ENCODE data around the gene CMSS1. TPM values are rescaled to one million over a fixed set of nuclear protein-coding genes. Genes with fewer than 3 reads are reported as not detected.
"Not testable (repeated sequence)": the region's sequence is repeated elsewhere in the genome, so short reads cannot be mapped to it uniquely, and the experiment has no call there.

Gene CMSS1
- total RNA-seq, 6 experiments from 2014 or later: 10.1 to 14.6 (median 11.6) TPM

DNA sequence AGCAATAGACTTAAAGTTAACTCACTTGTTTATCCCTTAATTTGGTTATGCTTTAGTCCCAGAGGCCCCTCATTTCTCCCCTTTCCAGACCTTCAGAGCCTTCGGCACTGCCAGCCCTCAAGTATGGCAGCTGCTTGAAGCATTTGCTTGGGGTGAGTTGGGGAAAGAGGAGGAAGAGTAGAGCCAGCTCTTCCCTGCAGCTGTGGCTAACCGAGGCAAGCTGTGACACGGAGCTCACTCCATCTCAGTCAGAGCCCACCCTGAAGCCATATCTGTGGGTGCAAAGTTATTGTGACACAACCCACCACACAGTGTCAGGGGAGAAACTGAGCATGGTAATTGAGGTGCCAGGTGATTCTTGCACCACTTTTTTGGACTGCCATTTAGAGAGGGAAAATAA lies 230.6 kb downstream of the CMSS1 start:
- ATAC-seq (peak in 1 of 4 donors; percentile 10), DNase-seq (no peak)
- no peaks in the 10 kb centered on the region for H3K36me3 ChIP-seq
- no peaks in the 10 kb centered on the region for H3K27me3 ChIP-seq
- H3K4me1 ChIP-seq: peaks cover 0 to 3% (median 0%) of the 10 kb centered on the region in 4 donors
- WGBS (ENCODE audit: insufficient coverage, low coverage, low lambda C conversion rate, missing lambda C conversion rate): 100% methylated on average over 2 of the region's 3 CpGs
- H3K9me3 ChIP-seq: no peaks in the 10 kb centered on the region
- intact Hi-C loops (cut with DNase I): no loop called here
- H3K27ac ChIP-seq: peak overlapping the region in 1 of 3 donors; percentile 1
- TF ChIP-seq, protein P1, sequence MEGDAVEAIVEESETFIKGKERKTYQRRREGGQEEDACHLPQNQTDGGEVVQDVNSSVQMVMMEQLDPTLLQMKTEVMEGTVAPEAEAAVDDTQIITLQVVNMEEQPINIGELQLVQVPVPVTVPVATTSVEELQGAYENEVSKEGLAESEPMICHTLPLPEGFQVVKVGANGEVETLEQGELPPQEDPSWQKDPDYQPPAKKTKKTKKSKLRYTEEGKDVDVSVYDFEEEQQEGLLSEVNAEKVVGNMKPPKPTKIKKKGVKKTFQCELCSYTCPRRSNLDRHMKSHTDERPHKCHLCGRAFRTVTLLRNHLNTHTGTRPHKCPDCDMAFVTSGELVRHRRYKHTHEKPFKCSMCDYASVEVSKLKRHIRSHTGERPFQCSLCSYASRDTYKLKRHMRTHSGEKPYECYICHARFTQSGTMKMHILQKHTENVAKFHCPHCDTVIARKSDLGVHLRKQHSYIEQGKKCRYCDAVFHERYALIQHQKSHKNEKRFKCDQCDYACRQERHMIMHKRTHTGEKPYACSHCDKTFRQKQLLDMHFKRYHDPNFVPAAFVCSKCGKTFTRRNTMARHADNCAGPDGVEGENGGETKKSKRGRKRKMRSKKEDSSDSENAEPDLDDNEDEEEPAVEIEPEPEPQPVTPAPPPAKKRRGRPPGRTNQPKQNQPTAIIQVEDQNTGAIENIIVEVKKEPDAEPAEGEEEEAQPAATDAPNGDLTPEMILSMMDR (IDR thresholded peaks at IDR 0.05): no peak
- TF ChIP-seq POLR2A (IDR thresholded peaks at IDR 0.05): no peak
- H3K4me3 ChIP-seq: no peak overlapping the region

DNA sequence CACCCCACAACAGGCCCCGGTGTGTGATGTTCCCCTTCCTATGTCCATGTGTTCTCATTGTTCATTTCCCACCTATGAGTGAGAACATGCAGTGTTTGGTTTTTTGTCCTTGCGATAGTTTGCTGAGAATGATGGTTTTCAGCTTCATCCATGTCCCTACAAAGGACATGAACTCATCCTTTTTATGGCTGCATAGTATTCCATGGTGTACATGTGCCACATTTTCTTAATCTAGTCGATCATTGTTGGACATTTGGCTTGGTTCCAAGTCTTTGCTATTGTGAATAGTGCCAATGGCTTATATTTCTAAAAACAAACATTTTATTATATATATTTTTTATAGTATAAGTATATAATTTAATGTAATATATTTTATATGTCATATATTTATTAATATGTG lies 233.9 kb downstream of the CMSS1 start:
- H3K27me3 ChIP-seq; intact Hi-C loops (cut with DNase I); H3K9me3 ChIP-seq; H3K36me3 ChIP-seq; H3K4me3 ChIP-seq; ATAC-seq; H3K27ac ChIP-seq; H3K4me1 ChIP-seq; DNase-seq: not testable (repeated sequence)
- WGBS (ENCODE audit: insufficient coverage, low coverage, low lambda C conversion rate, missing lambda C conversion rate): 90% methylated on average over 3 of the region's 3 CpGs

DNA sequence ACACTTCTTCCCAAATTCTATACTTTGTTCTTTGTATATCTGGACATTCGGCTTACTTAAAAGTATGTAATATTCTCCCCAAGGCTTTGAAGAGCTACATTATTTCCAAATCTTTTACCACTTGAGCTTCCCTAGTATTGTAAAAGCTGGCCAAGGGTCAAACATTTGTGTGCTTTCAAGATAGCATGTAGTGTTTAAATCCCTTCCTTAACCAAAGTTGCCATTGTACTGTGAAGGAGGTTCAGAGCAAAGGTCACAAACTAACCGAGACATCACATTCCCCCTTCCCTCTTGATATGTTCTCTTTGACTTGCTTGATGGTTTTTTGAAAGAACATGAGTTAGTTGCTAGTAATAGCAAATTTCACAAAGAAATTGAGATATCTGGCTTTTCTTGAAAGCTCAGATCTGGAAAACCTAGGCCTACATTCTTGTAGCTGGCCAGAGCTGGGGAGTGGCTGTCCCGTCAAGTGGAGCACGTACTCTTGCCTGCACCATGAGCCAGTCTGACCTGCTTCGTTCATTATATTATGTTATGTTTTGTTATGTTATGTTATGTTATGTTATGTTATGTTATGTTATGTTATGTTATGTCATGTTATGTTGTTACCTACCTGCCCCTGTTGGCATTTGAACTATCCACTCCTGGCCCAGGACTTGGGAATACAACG lies 236.4 kb downstream of the CMSS1 start:
- Histone ChIP-seq H3K27ac (no peak overlapping the region), H3K4me1 (no peaks in the 10 kb centered on the region), H3K27me3 (no peaks in the 10 kb centered on the region), H3K4me3 (no peak overlapping the region), H3K9me3 (no peaks in the 10 kb centered on the region), H3K36me3 (no peaks in the 10 kb centered on the region)
- intact Hi-C loops (cut with DNase I): no loop called here
- ATAC-seq (no peak), DNase-seq (no peak)
- TF ChIP-seq, protein P1 (IDR thresholded peaks at IDR 0.05): no peak
- TF ChIP-seq POLR2A (IDR thresholded peaks at IDR 0.05): no peak
- WGBS (ENCODE audit: insufficient coverage, low coverage, low lambda C conversion rate, missing lambda C conversion rate): 94% methylated on average over 6 of the region's 6 CpGs

DNA sequence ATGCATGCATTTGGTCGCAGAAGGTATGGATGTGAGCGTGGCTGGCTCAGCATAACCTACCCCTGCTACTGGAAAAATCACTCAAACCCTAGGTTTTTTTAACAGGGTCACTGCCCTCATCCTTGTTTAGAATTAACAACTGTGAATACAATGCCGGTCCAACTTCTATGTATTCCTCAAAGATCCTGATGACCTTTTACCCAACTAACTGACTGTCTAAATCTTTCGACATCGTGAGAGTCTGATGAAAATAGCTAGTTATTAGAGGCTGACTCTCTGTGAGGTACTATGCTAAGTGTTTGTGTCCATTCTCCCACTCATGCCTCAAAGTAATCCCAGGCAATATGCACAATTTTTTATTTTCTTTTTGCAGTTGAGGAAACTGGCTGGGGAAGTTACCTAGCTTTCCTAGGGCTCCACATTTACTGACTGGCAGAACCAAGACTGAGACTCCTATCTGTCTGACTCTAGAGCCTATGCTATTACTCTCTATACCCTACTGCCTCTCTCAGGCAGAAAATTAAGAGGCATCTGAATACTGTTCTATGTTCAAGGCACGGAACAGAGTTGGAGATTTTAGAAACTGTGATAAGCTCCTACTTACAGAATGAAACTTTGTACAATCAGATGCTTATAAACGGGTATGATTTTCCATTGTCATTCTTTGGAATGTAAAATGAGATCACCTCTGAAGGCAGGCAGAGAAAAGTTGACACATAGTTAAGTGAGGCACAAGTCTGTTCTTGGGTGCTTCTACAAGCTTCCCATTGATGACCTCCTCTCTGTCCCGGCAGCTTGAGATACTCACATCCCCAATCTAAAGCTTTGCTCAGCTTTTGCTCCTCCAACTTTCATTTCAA lies 240.3 kb downstream of the CMSS1 start:
- Histone ChIP-seq H3K27ac (no peak overlapping the region), H3K4me1 (no peaks in the 10 kb centered on the region), H3K4me3 (no peak overlapping the region), H3K36me3 (no peaks in the 10 kb centered on the region), H3K9me3 (no peaks in the 10 kb centered on the region), H3K27me3 (no peaks in the 10 kb centered on the region)
- intact Hi-C loops (cut with DNase I): no loop called here
- DNase-seq (no peak), ATAC-seq (peak in 3 of 4 donors; percentile 33 to 55 (median 48))
- TF ChIP-seq, protein P1 (IDR thresholded peaks at IDR 0.05): no peak
- 67% methylated on average over 8 of the region's 8 CpGs for WGBS (ENCODE audit: insufficient coverage, low coverage, low lambda C conversion rate, missing lambda C conversion rate)

DNA sequence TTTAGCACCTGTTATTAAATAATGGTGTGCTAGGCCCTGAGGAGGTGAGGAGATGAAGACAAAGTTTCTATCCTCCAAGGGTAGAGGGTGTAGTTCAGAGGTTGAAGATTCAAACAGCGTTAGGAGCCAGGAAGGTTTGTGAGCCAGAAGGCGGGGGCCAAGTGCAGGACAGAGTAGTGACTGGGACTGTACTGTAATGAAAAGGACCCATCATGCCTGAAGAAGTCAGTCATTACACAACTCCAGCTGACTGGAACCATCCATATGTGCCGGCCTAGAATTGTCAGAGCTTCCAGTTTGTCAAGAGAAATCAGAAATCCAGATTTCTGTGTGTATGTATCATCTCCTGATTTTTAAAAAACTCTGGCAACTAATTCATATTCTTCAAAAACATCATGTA lies 241.8 kb downstream of the CMSS1 start:
- Histone ChIP-seq H3K4me1 (no peaks in the 10 kb centered on the region), H3K36me3 (no peaks in the 10 kb centered on the region), H3K9me3 (no peaks in the 10 kb centered on the region), H3K4me3 (no peak overlapping the region), H3K27ac (no peak overlapping the region), H3K27me3 (no peaks in the 10 kb centered on the region)
- DNase-seq: no peak
- TF ChIP-seq, protein P1 (IDR thresholded peaks at IDR 0.05): no peak
- no peak for TF ChIP-seq POLR2A (IDR thresholded peaks at IDR 0.05)
- no peak for ATAC-seq
- intact Hi-C loops (cut with DNase I): no loop called here
- WGBS (ENCODE audit: insufficient coverage, low coverage, low lambda C conversion rate, missing lambda C conversion rate): 91% methylated on average over 3 of the region's 3 CpGs

Data from right lobe of liver (tissue), 6 donors.